Panc1 (cell line): ENCODE measurements around the gene IQSEC1.

Source experiments
- POLR2AphosphoS5 ChIP-seq: IDR thresholded peaks from 2 replicates; pipeline ENCODE4 v1.6.1; 2012; ENCODE audit warnings: mild to moderate bottlenecking, low read depth, low read length, moderate library complexity
- TCF7L2 ChIP-seq: IDR thresholded peaks from 2 replicates; pipeline ENCODE4 v1.6.1; 2011; ENCODE audit warnings: mild to moderate bottlenecking, low read depth, low read length, inconsistent platforms
- TF ChIP-seq, protein P1 (sequence below), 2 experiments: IDR thresholded peaks; 2 replicates each; pipeline ENCODE4 v1.6.1; 2011 to 2012; ENCODE audit warnings: low read depth in 2 of 2, control low read depth in 1 of 2, low read length in 1 of 2, mild to moderate bottlenecking in 1 of 2, moderate library complexity in 1 of 2; ENCODE audit not compliant: insufficient read depth in 1 of 2
- TF ChIP-seq, protein P2 (sequence below): fragments of 450-650 bp; IDR thresholded peaks from 2 replicates; pipeline ENCODE4 v1.5.1; 2017; ENCODE audit warnings: mild to moderate bottlenecking

DNA sequence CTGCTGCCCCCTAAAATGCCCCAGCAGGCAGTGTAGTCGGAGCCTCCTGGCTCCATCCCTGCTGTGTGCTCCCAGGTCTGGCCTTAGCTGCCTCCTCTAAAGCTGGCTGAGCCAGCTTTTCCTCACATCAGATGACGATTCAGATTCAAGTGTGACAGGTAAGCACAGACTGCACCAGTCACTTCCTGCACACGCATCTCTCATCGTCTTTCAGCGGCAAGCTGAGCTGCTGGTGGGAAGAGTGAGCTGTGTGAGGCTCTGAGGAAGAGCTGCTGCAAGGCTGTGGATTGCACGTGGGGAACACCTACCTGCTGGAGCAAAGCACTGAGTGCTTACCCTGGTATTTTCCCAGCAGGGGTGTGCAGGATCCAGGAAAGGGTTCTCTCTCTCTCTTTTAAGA, 143.4 kb downstream of the IQSEC1 start:
- TF ChIP-seq, protein P1, sequence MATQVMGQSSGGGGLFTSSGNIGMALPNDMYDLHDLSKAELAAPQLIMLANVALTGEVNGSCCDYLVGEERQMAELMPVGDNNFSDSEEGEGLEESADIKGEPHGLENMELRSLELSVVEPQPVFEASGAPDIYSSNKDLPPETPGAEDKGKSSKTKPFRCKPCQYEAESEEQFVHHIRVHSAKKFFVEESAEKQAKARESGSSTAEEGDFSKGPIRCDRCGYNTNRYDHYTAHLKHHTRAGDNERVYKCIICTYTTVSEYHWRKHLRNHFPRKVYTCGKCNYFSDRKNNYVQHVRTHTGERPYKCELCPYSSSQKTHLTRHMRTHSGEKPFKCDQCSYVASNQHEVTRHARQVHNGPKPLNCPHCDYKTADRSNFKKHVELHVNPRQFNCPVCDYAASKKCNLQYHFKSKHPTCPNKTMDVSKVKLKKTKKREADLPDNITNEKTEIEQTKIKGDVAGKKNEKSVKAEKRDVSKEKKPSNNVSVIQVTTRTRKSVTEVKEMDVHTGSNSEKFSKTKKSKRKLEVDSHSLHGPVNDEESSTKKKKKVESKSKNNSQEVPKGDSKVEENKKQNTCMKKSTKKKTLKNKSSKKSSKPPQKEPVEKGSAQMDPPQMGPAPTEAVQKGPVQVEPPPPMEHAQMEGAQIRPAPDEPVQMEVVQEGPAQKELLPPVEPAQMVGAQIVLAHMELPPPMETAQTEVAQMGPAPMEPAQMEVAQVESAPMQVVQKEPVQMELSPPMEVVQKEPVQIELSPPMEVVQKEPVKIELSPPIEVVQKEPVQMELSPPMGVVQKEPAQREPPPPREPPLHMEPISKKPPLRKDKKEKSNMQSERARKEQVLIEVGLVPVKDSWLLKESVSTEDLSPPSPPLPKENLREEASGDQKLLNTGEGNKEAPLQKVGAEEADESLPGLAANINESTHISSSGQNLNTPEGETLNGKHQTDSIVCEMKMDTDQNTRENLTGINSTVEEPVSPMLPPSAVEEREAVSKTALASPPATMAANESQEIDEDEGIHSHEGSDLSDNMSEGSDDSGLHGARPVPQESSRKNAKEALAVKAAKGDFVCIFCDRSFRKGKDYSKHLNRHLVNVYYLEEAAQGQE (IDR thresholded peaks at IDR 0.05; ENCODE audit: insufficient read depth in 1 of 2, low read depth in 2 of 2, low read length in 1 of 2) = no peak
- TF ChIP-seq, protein P2, sequence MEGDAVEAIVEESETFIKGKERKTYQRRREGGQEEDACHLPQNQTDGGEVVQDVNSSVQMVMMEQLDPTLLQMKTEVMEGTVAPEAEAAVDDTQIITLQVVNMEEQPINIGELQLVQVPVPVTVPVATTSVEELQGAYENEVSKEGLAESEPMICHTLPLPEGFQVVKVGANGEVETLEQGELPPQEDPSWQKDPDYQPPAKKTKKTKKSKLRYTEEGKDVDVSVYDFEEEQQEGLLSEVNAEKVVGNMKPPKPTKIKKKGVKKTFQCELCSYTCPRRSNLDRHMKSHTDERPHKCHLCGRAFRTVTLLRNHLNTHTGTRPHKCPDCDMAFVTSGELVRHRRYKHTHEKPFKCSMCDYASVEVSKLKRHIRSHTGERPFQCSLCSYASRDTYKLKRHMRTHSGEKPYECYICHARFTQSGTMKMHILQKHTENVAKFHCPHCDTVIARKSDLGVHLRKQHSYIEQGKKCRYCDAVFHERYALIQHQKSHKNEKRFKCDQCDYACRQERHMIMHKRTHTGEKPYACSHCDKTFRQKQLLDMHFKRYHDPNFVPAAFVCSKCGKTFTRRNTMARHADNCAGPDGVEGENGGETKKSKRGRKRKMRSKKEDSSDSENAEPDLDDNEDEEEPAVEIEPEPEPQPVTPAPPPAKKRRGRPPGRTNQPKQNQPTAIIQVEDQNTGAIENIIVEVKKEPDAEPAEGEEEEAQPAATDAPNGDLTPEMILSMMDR = no peak
- TF ChIP-seq POLR2AphosphoS5 = no peak
- TF ChIP-seq TCF7L2 = no peak
